ENCODE results near the gene CPLX3.
"Not testable (repeated sequence)": the region's sequence is repeated elsewhere in the genome, so short reads cannot be mapped to it uniquely, and the experiment has no call there.

The CPLX3 gene

GRCh38 chr15:74826364-74826819, at the start of gene CPLX3:
CPLX3 (plus strand) TSS chr15:74826627; CDS start chr15:74826704, 77 bp downstream.
- DNase-seq: peak; percentile 36

GRCh38 chr15:74776821-74777768, 49.3 kb upstream of the CPLX3 start:
- DNase-seq: peak; percentile 61

- DNase-seq: no peak
Measured at GRCh38 chr15:74777769-74778598, 48.4 kb upstream of the CPLX3 start.

GRCh38 chr15:74778599-74778970, 47.8 kb upstream of the CPLX3 start:
- no peak for DNase-seq

- no peak for DNase-seq
Measured at GRCh38 chr15:74779162-74779648, 47.2 kb upstream of the CPLX3 start.

- DNase-seq: peak; percentile 58
Measured at GRCh38 chr15:74780523-74781430, 45.6 kb upstream of the CPLX3 start.

- peak; percentile 73 for DNase-seq
Measured at GRCh38 chr15:74781431-74782258, 44.8 kb upstream of the CPLX3 start, which contains the start of gene CSK. CSK (plus strand) TSS chr15:74782080; CDS start chr15:74798298, 16,218 bp downstream.

- peak; percentile 59 for DNase-seq
Measured at GRCh38 chr15:74782259-74783071, 44.0 kb upstream of the CPLX3 start.

GRCh38 chr15:74783072-74783807, 43.2 kb upstream of the CPLX3 start:
- DNase-seq: no peak

- no peak for DNase-seq
Measured at GRCh38 chr15:74783808-74784175, 42.6 kb upstream of the CPLX3 start.

- no peak for DNase-seq
Measured at GRCh38 chr15:74784426-74785193, 41.8 kb upstream of the CPLX3 start.

GRCh38 chr15:74785194-74786032, 41.0 kb upstream of the CPLX3 start:
- no peak for DNase-seq

GRCh38 chr15:74786081-74786480, 40.3 kb upstream of the CPLX3 start:
- DNase-seq: not testable (repeated sequence)

- no peak for DNase-seq
Measured at GRCh38 chr15:74786551-74787165, 39.8 kb upstream of the CPLX3 start.

GRCh38 chr15:74787251-74788041, 39.0 kb upstream of the CPLX3 start:
- DNase-seq: peak; percentile 93

- no peak for DNase-seq
Measured at GRCh38 chr15:74788042-74788682, 38.3 kb upstream of the CPLX3 start.
